GM18526 (cell line): ENCODE measurements around the gene ZSCAN29.

ENCODE experiments used
- POLR2A ChIP-seq: IDR thresholded peaks from 3 replicates; pipeline ENCODE4 v1.6.1; 2011; ENCODE audit not compliant: insufficient read length; ENCODE audit errors: extremely low read depth

ZSCAN29 gene

DNA sequence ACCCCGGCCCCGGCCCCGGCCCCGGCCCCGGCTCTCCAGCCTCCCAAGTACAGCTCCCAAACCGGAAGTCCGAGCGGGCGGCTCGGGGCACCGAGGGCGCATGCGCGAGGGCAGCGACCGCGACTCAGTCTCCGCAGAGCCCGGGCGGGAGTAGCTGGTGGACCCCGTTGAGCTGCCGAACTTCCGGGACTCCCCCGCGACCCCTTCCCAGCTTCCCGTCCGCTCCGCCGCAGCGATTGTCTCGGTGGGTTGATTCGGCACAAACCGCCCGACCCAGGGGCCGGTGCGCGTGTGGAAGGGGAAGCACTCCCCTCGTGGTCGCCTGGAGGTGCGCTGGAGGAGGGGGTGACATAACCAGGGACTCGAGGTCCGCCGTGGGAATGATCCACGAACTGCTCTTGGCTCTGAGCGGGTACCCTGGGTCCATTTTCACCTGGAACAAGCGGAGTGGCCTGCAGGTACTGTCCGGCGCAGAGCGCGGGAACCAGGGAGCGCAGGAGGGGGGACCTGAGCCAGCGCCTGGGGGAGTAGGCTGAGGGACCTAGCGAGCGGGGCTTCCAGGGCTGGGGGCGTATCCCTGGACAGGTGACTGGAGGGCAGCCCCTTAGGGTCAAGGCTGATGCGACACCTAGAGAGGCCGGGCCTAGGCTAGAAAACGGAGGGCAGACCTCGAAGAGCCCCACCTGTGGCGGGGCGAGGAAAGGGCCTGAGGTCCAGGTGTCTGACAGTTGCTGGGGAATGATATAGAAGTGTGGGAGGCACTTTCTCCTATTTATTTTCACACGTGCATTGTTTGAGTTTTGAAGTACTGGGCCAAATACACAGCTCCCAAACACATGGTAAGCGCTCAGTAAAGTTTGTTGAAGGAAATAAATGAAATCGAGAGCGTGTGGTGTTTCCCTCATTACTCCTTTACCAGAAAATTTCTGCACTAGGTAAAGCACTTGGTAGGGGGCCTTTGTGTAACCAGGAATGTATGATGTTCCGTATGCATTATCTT, at the start of gene ZSCAN29, which contains the start of gene TUBGCP4:
TSS of gene ZSCAN29 (minus strand) at position 69 of the 1,000 bp plus-strand sequence. CDS start 1,130 bp downstream, outside the sequence.
TSS of gene TUBGCP4 (plus strand) at position 127 of the 1,000 bp plus-strand sequence. CDS start at position 381, 254 bp downstream.
- TF ChIP-seq POLR2A, result peak; percentile 78

DNA sequence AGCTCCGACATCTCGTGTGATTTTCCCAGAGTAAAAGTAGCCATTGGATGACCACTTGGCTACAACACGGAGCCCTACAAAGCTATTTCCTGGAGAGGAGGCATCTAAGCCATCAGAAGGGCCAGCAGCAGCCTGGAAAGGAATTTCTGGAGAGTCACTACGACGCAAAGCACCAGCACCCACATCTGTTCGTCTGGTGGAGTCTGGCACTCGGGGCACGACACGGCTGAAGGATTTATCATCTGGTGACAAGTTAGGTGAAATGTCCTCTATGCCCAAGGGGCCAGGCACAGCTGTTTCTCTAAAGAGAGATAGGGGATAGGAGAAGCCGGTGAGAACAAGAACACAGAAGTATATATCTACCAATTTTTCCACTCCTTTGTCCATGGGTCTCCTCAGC, 49.6 kb upstream of the ZSCAN29 start:
- no peak for TF ChIP-seq POLR2A

DNA sequence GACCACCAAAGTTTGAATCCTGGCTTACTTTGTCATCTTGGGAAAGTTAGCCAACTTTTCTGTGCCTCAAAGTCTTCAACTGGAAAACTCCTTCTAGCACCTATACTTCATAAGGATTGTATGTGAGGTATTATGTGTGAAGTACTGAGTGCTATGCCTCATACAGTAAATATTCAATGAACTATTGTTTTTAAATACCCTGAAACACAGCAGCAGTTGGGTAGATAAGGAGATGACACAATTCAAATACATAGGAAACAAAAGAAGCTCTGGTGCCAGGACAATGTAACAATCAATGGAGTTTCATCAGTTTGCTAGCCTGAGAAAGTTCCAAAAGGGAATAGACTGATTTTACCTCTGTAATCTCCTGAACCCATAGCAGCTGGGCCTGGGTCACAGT, 43.4 kb upstream of the ZSCAN29 start:
- no peak for TF ChIP-seq POLR2A

DNA sequence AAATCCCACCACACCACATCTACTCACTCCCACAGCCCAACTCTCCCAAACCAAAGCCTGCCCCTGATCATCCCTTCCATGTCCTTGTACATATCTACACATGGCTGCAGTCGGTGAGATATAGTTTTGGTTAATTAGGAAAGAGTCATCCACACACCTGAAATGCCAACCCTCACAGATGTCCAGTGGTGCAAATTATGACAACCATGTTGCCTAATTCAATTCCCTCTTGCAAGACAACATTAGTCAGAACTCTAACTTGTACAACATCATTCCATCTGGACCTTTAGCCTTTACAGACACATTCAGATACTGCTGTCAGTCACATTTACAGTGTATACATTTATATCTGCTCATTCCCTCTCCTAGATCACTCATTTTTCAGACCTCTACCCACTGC, 41.3 kb upstream of the ZSCAN29 start:
- TF ChIP-seq POLR2A, result no peak

DNA sequence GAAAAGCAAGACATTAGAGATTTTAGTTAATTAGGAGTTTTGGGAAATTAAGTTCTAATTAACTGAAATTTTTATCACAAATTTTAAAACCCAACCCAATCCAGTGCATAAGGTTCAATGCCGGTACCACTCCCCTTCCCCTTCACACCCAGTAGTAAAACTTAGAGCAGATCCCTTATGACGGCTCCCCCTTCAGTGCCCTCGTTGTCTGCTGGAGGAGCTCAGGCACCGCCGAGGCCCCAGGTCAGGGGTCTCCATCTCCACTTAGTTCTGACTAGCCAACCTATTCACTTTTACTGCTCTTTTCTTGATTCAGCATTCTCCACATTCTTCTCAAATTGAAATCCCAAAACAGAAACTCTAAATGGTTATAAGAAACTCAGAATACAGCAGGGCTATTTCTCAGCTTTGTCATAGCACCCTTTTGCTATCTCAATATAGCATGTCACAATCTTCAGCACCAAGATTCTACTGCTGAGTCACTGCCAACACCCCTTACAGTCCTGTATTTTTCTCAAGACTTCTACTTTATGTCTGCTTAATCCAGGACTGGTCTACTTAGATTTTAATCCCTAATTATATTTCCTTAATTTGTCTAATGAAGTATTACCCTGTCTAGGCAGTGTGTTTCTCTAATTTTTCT, 39.9 kb upstream of the ZSCAN29 start:
- TF ChIP-seq POLR2A, result no peak

DNA sequence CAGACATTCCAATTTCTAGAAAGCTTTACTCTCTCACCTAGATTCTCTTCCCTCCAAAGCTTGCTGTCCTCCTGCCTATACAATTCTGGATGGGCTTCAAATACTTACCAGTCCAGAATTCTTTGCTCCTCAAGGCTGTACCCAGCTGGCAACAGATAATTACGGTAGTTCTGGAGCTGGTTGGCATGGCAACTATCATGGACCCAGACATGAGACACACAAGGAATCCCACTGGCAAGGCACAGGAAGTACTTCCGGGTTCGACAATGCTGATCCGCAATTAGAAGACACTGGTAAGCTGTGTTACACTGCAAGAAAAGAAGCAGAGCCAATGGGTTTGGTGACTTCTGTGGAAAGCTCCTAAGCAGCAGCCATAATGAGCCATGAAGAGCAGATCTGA, 37.9 kb upstream of the ZSCAN29 start:
- no peak for TF ChIP-seq POLR2A

DNA sequence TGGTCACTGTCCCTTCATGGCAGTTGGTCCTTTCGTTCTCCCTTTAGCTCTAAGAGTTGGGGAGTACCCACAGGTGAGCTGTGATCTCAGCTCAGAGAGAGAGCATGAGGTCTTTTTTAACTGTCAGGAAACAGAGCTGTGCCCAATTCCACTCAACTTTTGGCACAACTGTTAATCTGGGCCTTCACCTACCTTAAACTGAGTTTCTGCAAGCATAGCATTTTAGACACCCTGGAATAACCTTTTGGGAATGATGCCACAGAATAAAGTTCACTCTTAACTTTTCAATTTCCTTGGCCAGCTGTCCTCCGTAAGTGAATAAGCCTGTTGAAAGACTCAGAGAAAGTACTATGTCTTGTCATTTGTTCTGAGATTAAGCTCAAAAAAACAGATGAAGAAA, 36.0 kb upstream of the ZSCAN29 start:
- TF ChIP-seq POLR2A, result no peak

DNA sequence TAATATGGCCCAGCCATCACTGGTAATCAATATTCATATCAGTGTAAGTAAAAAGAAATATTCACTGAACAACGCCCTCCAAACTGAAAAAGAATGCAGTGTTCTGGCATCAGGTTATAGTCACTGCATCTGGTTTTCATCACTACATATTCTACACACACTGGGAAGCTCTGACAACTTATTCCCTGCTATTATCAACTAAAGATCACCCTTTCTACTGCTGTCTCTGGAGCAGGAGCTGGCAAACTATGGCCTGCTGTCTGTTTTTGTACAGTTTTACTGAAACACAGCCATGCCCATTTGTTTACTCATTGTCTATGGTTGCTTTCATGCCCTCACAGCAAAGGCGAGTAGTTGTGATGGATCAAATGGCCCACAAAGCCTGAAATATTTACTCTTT, 35.3 kb upstream of the ZSCAN29 start:
- no peak for TF ChIP-seq POLR2A

DNA sequence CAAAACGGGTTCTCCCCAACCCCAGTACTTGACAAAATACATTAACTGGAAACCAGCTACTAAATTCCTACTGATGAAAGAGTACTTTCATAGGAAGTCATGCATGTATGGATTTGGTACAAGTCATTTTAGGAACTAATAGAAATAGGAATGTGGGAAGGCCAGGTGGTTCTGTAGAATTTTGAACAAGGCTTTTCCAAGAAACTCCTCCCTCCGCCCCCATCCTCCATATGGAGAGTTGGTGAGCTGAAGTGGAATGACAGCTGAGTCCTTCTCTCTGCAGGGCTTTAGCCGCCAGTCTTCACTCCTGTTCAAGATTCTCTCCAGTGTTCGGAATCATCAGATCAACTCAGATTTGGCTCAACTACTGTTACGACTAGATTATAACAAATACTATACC, 33.3 kb upstream of the ZSCAN29 start:
- no peak for TF ChIP-seq POLR2A

DNA sequence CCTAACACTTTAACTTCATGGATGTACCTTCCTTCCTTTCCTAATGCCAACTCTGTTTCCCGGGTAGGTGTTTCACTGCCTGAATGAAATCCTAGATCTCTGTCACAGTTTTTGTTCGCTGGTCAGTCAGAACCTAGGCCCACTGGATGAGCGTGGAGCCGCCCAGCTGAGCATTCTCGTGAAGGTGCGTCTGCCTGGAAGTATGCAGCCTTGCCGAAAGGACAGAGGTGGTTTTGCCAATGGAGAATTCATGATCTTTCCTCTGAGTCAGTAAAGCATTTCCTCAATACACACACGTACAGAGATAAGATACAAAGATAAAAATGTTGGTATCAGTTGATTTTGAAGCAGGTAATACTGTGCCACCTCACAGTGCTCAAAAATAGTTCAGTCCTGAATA, 32.8 kb upstream of the ZSCAN29 start:
- TF ChIP-seq POLR2A, result no peak

DNA sequence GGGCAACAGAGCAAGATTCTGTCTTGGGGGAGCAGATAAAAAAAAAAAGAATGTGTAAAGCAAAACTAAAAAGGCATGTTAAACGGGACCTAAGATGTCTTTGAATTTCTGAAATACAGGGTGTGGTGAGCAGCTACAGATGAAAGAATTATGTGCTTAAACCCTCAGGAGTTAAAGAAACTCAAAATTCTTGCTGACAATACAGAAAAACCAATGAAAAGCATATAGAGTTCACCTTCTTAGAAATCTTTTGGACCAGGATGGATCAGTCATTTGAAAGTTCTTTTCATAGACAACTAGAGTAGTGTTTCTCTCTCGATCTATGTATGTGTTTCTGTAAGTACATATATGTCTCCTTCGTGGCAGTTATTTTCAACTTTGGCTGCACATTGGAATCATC, 31.4 kb upstream of the ZSCAN29 start:
- TF ChIP-seq POLR2A, result no peak

DNA sequence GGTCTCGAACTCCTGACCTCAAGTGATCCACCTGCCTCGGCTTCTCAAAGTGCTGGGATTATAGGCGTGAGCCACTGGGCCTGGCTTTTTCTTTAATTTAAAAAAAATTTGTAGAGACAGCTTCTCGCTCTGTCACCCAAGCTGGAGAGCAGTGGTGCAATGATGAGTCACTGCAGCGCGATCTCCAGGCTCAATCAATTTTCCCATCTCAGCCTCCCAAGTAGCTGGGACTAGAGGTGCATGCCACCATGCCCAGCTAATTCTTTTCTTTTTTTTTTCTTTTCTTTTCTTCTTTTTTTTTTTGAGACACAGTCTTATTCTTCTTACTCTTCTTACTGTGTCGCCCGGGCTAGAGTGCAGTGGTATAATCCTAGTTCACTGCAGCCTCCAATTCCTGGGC, 19.9 kb upstream of the ZSCAN29 start:
- TF ChIP-seq POLR2A, result no peak

DNA sequence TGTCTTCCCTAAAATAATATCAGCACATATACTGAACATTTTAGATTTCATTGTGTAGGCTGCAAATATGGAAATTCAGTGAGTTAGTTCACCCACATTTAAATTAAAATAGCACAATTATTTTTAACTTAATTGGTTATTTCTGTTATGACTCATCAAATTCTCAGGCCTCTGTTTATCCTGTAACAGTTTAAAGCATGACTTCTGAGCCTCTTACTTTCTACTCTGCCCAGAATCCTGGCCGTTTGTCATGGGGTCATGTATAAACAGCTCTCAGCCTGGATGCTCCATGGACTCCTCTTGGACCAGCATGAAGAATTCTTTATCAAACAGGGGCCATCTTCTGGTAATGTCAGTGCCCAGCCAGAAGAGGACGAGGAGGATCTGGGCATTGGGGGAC, 12.2 kb upstream of the ZSCAN29 start:
- no peak for TF ChIP-seq POLR2A

DNA sequence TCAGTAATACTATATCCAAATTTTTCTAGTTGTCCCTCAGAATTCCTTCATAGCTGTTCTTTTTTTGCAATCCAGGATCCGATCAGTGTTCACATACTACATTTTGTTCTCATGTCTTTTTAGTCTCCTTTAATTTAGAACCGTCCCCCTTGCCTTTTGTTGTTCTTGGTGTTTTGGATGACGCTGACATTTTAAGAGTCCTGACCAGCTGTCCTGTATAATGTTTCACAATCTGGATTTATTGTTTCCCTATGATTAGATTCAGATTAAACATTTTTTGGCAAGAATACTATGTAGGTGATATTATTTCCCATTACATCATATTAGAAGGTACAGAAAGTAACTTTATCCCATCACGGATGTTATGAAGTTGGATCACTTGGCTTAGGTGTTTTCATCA, 11.5 kb upstream of the ZSCAN29 start:
- no peak for TF ChIP-seq POLR2A

DNA sequence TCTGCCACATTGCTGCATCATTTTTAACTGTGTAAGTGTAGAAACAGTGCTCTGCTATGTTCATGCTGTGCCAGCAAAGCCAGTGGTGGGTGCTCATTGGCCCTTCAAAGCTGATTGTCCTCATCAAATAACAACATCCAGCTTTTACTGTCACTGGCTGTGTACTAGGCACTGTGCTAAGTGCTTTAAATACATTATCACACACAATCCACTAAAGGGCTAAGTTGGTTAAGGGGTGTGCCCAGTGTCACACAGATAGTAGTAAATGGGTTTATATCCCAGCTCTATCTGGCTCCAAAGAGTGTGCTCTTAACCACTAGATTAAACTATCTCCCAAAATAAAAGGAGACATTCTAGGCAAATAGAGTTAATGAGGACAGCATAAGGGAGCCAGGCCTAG, 7.8 kb upstream of the ZSCAN29 start:
- TF ChIP-seq POLR2A, result no peak

DNA sequence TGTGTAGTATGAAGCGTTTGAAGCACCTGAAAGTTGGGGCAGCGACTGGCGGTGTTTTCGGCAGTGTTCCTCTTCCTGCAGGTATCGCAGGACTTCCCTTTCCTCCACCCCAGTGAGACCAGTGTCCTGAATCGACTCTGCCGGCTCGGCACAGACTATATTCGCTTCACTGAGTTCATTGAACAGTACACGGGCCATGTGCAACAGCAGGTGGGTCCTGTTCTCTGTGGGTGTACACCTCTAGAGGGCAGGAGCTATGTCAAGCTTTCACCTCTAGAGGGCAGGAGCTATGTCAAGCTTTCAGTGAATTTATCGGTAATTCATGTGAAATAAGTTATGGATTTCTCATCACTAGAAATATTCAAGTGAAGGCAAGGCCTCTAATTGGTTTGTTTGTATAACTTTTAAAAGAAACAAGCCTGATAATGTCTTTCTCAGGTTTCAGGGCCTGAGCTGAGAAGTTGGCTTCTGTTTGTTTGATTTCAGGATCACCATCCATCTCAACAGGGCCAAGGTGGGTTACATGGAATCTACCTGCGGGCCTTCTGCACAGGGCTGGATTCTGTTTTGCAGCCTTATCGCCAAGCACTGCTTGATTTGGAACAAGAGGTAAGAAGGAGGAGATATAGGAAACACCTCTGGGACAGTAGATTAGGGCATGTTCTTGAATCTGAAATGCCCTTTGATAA, 5.3 kb upstream of the ZSCAN29 start:
- TF ChIP-seq POLR2A, result no peak

DNA sequence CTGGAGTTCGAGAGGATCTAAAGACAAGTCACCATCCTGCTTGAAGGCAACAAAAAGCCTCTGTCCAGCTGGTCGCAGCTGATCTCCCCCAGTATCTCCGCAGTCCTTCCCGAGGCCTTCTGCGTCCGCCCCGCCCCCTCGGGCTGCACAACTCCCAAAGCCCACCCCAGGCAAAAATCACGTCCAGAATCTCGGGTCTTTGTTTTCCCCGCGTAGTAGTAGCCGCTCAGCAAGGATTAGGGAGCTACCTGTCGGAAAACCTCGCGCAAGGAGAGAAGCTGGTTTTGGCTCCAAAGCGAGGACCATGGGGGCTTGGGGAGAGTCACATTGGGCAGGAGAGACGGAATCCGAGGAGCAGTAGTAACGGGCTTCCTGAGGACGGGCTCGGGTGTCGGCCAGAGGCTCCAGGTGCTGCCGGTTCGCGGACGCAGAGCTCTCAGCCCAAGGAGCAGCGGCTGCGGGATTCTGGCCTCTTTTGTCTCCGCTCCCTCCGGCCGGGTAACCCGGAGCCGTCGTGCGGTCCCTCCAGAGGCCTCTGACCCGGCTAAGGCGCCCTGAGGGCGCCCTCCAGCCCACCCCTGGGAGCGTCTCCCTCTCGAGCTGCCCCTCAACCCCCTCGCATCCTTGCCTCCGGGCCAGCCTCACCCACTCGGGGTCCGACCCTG, 401 bp downstream of the ZSCAN29 start:
- TF ChIP-seq POLR2A, result no peak
